ENCODE results near the gene STMP1. TPM values are rescaled to one million over a fixed set of nuclear protein-coding genes. Genes with fewer than 3 reads are reported as not detected.

STMP1 gene
- total and polyA plus RNA-seq, 2 of the 13 experiments (the other 11 are each of a cell fraction or from before 2014, with no cell fraction given), result 7.2 to 16.2 TPM

DNA sequence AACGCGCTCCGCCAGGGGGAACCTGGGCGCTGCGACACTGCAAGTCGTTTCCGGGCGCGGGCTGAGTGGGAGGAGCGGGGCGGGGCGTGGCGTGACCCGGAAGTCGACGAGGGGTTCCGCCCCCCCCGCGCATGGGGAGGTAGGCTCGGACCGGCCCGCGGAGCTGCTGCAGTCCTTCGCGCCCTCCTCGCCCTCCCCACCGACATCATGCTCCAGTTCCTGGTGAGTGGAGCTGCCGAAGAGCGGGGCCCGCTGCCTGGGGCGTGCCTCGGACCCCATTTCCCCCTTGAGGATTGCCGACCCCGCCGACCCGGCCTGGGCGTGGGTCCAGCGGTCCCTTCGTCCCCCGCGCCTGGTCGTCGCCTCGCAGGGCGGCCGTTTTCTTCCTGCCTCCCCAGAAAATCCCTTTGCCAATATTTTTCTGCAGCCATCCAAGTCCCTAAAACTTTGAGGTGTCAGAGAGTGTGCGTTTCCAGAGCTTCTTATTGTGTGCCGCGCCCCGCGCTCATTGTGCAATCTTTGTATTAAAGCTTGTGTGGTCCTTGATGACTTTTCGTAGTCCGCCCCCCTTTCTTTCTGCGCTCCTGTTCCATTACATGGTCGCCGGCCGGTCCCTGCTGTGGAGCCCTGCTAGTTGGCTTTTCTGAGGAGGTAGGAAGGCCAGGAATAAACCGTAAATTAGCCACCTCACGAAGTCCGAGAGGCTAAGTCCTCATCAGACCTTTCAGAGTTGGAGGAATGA is at the start of gene STMP1 (continued):
- TF ChIP-seq ZNF574 (CRISPR knock-in tag; IDR thresholded peaks at IDR 0.05) (peak; percentile 95), MBNL3 (CRISPR knock-in tag; conservative IDR thresholded peaks at IDR 0.05) (no peak), TMF1 (CRISPR knock-in tag; IDR thresholded peaks at IDR 0.05; ENCODE audit: low read depth) (no peak), POGZ (CRISPR knock-in tag; IDR thresholded peaks at IDR 0.05) (peak; percentile 95), SMAD9 (CRISPR knock-in tag; IDR thresholded peaks at IDR 0.05) (no peak), NFIB (CRISPR knock-in tag; IDR thresholded peaks at IDR 0.05; ENCODE audit: borderline replicate concordance) (no peak), CSRNP2 (CRISPR knock-in tag; conservative IDR thresholded peaks at IDR 0.05; ENCODE audit: low read depth) (no peak), TEAD2 (CRISPR knock-in tag; IDR thresholded peaks at IDR 0.05) (peak; percentile 88; the same call in 1 of the 2 replicates), ZNF335 (CRISPR knock-in tag; IDR thresholded peaks at IDR 0.05) (peak; percentile 87), ZKSCAN8 (CRISPR knock-in tag; IDR thresholded peaks at IDR 0.05; ENCODE audit: borderline replicate concordance) (peak; percentile 13; the same call in 1 of the 2 replicates), PITX1 (CRISPR knock-in tag; IDR thresholded peaks at IDR 0.05) (peak; percentile 66; the same call in 1 of the 2 replicates), PRDM4 (CRISPR knock-in tag; IDR thresholded peaks at IDR 0.05; ENCODE audit: borderline replicate concordance) (no peak), THAP11 (CRISPR knock-in tag; IDR thresholded peaks at IDR 0.05) (peak; percentile 93)
- TF ChIP-seq, protein P1, sequence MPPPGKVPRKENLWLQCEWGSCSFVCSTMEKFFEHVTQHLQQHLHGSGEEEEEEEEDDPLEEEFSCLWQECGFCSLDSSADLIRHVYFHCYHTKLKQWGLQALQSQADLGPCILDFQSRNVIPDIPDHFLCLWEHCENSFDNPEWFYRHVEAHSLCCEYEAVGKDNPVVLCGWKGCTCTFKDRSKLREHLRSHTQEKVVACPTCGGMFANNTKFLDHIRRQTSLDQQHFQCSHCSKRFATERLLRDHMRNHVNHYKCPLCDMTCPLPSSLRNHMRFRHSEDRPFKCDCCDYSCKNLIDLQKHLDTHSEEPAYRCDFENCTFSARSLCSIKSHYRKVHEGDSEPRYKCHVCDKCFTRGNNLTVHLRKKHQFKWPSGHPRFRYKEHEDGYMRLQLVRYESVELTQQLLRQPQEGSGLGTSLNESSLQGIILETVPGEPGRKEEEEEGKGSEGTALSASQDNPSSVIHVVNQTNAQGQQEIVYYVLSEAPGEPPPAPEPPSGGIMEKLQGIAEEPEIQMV (CRISPR knock-in tag; IDR thresholded peaks at IDR 0.05; ENCODE audit: low read depth), result peak; percentile 83; the same call in 1 of the 2 replicates
- TF ChIP-seq, protein P2, sequence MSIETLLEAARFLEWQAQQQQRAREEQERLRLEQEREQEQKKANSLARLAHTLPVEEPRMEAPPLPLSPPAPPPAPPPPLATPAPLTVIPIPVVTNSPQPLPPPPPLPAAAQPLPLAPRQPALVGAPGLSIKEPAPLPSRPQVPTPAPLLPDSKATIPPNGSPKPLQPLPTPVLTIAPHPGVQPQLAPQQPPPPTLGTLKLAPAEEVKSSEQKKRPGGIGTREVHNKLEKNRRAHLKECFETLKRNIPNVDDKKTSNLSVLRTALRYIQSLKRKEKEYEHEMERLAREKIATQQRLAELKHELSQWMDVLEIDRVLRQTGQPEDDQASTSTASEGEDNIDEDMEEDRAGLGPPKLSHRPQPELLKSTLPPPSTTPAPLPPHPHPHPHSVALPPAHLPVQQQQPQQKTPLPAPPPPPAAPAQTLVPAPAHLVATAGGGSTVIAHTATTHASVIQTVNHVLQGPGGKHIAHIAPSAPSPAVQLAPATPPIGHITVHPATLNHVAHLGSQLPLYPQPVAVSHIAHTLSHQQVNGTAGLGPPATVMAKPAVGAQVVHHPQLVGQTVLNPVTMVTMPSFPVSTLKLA (IDR thresholded peaks at IDR 0.05), result 0 out of 2 replicates have a peak, but pooled peaks have one; percentile 5

Measured in HepG2 (cell line).